ENCODE data around the gene RPTOR.
"Not testable (repeated sequence)": the region's sequence is repeated elsewhere in the genome, so short reads cannot be mapped to it uniquely, and the experiment has no call there.

Gene RPTOR

DNA sequence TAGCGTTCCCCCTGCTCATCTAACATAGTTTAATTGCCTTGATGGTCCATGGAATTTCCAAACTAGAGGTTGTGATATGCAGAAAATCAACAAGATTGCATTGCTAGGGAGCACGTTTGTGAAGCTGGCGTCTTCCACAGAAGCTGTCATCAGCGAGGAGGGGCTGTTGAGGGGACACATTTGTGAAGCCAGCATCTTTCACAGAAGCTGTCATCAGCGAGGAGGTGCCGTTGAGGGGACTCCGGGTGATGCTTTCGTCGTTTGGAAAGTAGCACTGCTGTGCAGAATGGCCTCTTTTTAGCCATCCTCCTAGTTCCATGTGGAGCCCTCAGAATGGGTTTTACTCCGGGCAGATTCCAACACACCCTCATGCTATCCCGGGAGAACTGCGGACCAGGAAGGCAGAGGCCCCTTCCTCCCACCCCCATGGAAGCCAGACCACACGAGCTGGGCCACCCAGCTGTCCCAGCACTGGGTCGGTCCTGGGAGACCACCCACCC is 327.4 kb downstream of the RPTOR start (continued):
- TF ChIP-seq, protein P1, sequence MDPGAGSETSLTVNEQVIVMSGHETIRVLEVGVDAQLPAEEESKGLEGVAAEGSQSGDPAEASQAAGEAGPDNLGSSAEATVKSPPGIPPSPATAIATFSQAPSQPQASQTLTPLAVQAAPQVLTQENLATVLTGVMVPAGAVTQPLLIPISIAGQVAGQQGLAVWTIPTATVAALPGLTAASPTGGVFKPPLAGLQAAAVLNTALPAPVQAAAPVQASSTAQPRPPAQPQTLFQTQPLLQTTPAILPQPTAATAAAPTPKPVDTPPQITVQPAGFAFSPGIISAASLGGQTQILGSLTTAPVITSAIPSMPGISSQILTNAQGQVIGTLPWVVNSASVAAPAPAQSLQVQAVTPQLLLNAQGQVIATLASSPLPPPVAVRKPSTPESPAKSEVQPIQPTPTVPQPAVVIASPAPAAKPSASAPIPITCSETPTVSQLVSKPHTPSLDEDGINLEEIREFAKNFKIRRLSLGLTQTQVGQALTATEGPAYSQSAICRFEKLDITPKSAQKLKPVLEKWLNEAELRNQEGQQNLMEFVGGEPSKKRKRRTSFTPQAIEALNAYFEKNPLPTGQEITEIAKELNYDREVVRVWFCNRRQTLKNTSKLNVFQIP (CRISPR knock-in tag; IDR thresholded peaks at IDR 0.05; ENCODE audit: borderline replicate concordance, low read depth) = no peak

DNA sequence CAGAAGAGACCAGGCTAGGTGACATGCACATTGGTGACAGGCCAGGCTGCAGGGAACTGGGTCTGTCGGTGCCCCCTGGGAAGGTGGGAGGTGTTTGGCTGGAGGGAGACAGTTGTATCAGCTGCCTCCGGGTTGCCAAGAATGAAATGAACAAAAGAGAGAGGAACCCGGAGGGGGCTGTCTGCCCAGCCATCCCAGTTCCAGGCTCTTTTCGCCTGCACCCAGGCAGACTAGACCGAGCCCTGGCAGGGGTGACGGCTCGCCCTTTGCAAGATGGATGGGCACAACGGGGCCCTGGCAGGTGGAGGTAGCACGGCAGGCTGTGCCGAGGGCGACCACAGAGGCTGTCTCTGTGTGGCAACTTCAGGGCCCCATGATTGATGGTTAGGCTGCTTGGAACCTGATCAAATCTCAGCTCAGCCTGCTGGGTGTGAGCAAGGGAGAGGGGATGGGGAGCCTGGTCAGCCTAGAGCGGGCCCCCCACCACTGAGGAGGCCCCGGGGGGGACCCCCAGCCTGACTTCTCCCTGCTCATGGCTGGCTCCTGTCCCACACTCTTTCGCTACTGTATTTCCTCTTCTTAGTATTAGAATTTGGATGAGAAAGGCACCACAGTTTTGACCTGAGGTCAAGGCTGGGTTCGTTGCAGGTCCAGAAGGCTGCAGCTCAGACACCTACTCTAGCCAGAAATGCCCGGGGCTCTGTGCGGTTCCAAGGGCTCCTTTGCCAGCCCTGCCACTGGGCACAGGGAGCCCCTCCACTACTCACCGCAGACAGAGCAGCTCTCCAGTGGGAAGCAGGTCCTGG is 328.1 kb downstream of the RPTOR start:
- no peak for ATAC-seq
- TF ChIP-seq, protein P1 (CRISPR knock-in tag; IDR thresholded peaks at IDR 0.05; ENCODE audit: borderline replicate concordance, low read depth) = no peak
- TF ChIP-seq ARNTL (CRISPR knock-in tag; IDR thresholded peaks at IDR 0.05; ENCODE audit: borderline replicate concordance, low read depth) = no peak

DNA sequence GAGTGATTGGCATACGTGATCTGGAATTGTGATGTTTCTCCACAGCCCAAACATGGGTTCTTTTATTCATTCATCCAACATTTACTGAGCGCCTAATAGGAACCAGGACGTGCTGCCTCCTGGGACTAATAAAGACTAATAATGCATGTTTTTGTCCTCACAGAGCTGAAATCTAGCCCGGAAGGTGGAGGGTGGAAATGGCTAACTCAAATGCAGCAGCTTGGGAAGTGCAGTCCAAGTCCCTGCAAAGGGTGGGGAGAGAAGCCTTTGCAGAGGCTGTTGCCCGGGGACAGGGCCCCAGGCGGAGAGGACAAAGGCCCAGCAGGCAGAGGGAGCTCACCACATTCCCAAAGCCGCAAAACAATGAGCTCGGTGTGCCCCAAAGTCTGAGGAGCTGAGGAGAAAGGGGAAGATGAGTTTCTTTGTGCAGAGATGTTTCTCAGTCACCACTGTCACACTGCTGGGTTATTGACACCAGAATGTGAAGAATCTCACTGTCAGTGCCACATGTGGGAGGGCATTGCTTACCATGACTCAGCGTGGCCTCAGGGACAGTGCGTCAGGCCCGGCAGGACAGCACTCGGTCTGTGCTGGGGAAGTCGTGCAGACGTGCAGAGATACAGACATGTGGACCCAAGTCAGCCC is 328.8 kb downstream of the RPTOR start:
- no peak for ATAC-seq
- TF ChIP-seq BACH2 (CRISPR knock-in tag; IDR thresholded peaks at IDR 0.05; ENCODE audit: borderline replicate concordance) (no peak), SNAI2 (CRISPR knock-in tag; IDR thresholded peaks at IDR 0.05) (no peak)
- TF ChIP-seq, protein P1 (CRISPR knock-in tag; IDR thresholded peaks at IDR 0.05; ENCODE audit: borderline replicate concordance, low read depth) = no peak

DNA sequence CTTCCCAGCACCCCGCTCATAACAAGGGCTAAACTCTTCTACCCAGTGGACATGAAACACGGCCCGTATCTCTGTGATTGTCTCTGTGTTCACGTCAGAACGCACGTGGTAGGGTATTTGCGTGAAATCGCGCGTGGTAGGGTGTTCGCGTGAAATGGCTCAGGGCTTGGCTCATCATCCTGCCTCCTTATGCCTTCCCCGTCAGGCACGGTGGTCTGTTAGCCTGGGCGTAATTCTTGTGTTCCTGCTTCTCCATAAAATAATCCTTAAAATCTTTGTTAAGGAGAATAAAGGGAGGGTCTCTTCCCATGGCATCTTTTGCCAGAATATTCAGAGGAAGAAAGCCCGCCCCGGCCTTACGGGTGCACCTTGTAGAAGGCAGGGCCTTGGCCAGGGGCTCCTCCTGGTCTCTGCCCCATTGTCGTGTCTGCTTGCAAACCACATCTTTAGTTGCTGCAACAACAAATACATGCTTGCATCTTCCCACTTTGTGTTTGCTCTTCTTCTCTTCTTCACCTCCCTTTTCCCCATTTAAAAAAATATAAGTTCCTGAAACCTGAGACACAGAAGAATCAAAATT is 330.3 kb downstream of the RPTOR start:
- TF ChIP-seq ARNTL (CRISPR knock-in tag; IDR thresholded peaks at IDR 0.05; ENCODE audit: borderline replicate concordance, low read depth) (no peak), ZFP30 (CRISPR knock-in tag; IDR thresholded peaks at IDR 0.05) (no peak), PPARA (CRISPR knock-in tag; IDR thresholded peaks at IDR 0.05; ENCODE audit: borderline replicate concordance) (no peak), BACH2 (CRISPR knock-in tag; IDR thresholded peaks at IDR 0.05; ENCODE audit: borderline replicate concordance) (no peak), TCF4 (CRISPR knock-in tag; IDR thresholded peaks at IDR 0.05; ENCODE audit: borderline replicate concordance) (no peak), TOX (CRISPR knock-in tag; IDR thresholded peaks at IDR 0.05; ENCODE audit: borderline replicate concordance) (no peak), ZNF70 (CRISPR knock-in tag; IDR thresholded peaks at IDR 0.05) (no peak), ISL1 (CRISPR knock-in tag; IDR thresholded peaks at IDR 0.05) (no peak), ESRRG (CRISPR knock-in tag; IDR thresholded peaks at IDR 0.05) (no peak), RARB (CRISPR knock-in tag; IDR thresholded peaks at IDR 0.05) (no peak), ZNF565 (CRISPR knock-in tag; conservative IDR thresholded peaks at IDR 0.05; ENCODE audit: low read depth) (no peak), ZNF8 (CRISPR knock-in tag; IDR thresholded peaks at IDR 0.05) (no peak), OSR1 (CRISPR knock-in tag; IDR thresholded peaks at IDR 0.05) (no peak), CSDC2 (CRISPR knock-in tag; IDR thresholded peaks at IDR 0.05) (no peak)
- TF ChIP-seq, protein P1 (CRISPR knock-in tag; IDR thresholded peaks at IDR 0.05; ENCODE audit: borderline replicate concordance, low read depth) = no peak
- TF ChIP-seq, protein P2, sequence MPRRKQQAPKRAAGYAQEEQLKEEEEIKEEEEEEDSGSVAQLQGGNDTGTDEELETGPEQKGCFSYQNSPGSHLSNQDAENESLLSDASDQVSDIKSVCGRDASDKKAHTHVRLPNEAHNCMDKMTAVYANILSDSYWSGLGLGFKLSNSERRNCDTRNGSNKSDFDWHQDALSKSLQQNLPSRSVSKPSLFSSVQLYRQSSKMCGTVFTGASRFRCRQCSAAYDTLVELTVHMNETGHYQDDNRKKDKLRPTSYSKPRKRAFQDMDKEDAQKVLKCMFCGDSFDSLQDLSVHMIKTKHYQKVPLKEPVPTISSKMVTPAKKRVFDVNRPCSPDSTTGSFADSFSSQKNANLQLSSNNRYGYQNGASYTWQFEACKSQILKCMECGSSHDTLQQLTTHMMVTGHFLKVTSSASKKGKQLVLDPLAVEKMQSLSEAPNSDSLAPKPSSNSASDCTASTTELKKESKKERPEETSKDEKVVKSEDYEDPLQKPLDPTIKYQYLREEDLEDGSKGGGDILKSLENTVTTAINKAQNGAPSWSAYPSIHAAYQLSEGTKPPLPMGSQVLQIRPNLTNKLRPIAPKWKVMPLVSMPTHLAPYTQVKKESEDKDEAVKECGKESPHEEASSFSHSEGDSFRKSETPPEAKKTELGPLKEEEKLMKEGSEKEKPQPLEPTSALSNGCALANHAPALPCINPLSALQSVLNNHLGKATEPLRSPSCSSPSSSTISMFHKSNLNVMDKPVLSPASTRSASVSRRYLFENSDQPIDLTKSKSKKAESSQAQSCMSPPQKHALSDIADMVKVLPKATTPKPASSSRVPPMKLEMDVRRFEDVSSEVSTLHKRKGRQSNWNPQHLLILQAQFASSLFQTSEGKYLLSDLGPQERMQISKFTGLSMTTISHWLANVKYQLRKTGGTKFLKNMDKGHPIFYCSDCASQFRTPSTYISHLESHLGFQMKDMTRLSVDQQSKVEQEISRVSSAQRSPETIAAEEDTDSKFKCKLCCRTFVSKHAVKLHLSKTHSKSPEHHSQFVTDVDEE (CRISPR knock-in tag; IDR thresholded peaks at IDR 0.05) = no peak
- TF ChIP-seq, protein P3, sequence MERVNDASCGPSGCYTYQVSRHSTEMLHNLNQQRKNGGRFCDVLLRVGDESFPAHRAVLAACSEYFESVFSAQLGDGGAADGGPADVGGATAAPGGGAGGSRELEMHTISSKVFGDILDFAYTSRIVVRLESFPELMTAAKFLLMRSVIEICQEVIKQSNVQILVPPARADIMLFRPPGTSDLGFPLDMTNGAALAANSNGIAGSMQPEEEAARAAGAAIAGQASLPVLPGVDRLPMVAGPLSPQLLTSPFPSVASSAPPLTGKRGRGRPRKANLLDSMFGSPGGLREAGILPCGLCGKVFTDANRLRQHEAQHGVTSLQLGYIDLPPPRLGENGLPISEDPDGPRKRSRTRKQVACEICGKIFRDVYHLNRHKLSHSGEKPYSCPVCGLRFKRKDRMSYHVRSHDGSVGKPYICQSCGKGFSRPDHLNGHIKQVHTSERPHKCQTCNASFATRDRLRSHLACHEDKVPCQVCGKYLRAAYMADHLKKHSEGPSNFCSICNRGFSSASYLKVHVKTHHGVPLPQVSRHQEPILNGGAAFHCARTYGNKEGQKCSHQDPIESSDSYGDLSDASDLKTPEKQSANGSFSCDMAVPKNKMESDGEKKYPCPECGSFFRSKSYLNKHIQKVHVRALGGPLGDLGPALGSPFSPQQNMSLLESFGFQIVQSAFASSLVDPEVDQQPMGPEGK (CRISPR knock-in tag; IDR thresholded peaks at IDR 0.05; ENCODE audit: borderline replicate concordance) = no peak
- TF ChIP-seq, protein P4, sequence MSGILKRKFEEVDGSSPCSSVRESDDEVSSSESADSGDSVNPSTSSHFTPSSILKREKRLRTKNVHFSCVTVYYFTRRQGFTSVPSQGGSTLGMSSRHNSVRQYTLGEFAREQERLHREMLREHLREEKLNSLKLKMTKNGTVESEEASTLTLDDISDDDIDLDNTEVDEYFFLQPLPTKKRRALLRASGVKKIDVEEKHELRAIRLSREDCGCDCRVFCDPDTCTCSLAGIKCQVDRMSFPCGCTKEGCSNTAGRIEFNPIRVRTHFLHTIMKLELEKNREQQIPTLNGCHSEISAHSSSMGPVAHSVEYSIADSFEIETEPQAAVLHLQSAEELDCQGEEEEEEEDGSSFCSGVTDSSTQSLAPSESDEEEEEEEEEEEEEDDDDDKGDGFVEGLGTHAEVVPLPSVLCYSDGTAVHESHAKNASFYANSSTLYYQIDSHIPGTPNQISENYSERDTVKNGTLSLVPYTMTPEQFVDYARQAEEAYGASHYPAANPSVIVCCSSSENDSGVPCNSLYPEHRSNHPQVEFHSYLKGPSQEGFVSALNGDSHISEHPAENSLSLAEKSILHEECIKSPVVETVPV (CRISPR knock-in tag; IDR thresholded peaks at IDR 0.05) = no peak
- ATAC-seq = no peak

DNA sequence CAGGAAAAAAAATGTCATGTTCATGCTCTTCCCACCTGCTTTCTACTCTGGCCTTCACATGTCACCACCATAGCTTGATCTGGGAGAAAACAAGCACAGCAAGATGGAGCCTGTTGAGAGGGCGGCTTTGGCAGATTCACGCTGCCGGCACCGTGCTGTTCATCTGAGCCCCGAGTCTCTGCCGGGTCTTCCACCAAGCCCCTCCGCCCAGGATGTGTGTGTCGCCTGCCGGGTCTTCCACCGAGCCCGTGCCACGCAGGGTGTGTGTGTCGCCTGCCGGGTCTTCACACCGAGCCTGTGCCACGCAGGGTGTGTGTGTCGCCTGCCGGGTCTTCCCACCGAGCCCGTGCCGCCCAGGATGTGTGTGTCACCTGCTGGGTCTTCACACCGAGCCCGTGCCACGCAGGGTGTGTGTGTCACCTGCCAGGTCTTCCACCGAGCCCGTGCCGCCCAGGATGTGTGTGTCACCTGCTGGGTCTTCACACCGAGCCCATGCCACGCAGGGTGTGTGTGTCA is 330.9 kb downstream of the RPTOR start:
- not testable (repeated sequence) for ATAC-seq

Data from SK-N-SH treated with all-trans-retinoic acid at 6 μM for 48 hours (cell line).